ENCODE results near the gene ATE1.

- TF ChIP-seq CTCF (IDR thresholded peaks at IDR 0.05; ENCODE audit: low read length): no peak
- no peak for TF ChIP-seq EZH2 (IDR thresholded peaks at IDR 0.05; ENCODE audit: borderline replicate concordance, low read length)
Measured at GRCh38 chr10:121788115-121788514, 139.7 kb downstream of the ATE1 start.

Data from OCI-LY1 (cell line).